ENCODE results near the gene PTPRN2. TPM values are rescaled to one million over a fixed set of nuclear protein-coding genes. Genes with fewer than 3 reads are reported as not detected.

Gene PTPRN2
- total and polyA plus RNA-seq, 4 donors = 18.1 to 69.9 (median 50.4) TPM

- H3K36me3 ChIP-seq (ENCODE audit: control insufficient read depth, insufficient read depth, low read length) = peaks cover 33% of the 10 kb centered on the region
- no peak overlapping the region for H3K4me3 ChIP-seq (ENCODE audit: low read depth, low read length)
- no peaks in the 10 kb centered on the region for H3K9me3 ChIP-seq (ENCODE audit: control insufficient read depth, insufficient read depth, low read length)
- WGBS (ENCODE audit: insufficient coverage) = 98% methylated on average over 15 of the region's 21 CpGs
- peaks cover 33% of the 10 kb centered on the region for H3K4me1 ChIP-seq (ENCODE audit: control insufficient read depth, insufficient read depth, low read length)
- no peaks in the 10 kb centered on the region for H3K27me3 ChIP-seq (ENCODE audit: control insufficient read depth, insufficient read depth, low read length)
- no peak for DNase-seq (ENCODE audit: low read depth in 4 of 6, low spot score in 6 of 6)
- H3K27ac ChIP-seq (ENCODE audit: low read depth, low read length) = no peak overlapping the region
Observed at GRCh38 chr7:158070222-158070920, 517.3 kb downstream of the PTPRN2 start.

- 95% methylated on average over 8 of the region's 9 CpGs for WGBS (ENCODE audit: insufficient coverage)
- H3K27me3 ChIP-seq (ENCODE audit: control insufficient read depth, insufficient read depth, low read length) = no peaks in the 10 kb centered on the region
Observed at GRCh38 chr7:158068853-158069252, 518.8 kb downstream of the PTPRN2 start.

GRCh38 chr7:158067931-158068482 is 519.6 kb downstream of the PTPRN2 start:
- no peaks in the 10 kb centered on the region for H3K9me3 ChIP-seq (ENCODE audit: control insufficient read depth, insufficient read depth, low read length)
- WGBS (ENCODE audit: insufficient coverage) = 94% methylated on average over 14 of the region's 14 CpGs
- no peak for DNase-seq (ENCODE audit: low read depth in 4 of 6, low spot score in 6 of 6)
- peaks cover 20% of the 10 kb centered on the region for H3K4me1 ChIP-seq (ENCODE audit: control insufficient read depth, insufficient read depth, low read length)
- H3K36me3 ChIP-seq (ENCODE audit: control insufficient read depth, insufficient read depth, low read length) = peaks cover 30% of the 10 kb centered on the region
- no peak overlapping the region for H3K27ac ChIP-seq (ENCODE audit: low read depth, low read length)
- no peak overlapping the region for H3K4me3 ChIP-seq (ENCODE audit: low read depth, low read length)
- H3K27me3 ChIP-seq (ENCODE audit: control insufficient read depth, insufficient read depth, low read length) = no peaks in the 10 kb centered on the region

More at GRCh38 chr7:158068853-158069252, 518.8 kb downstream of the PTPRN2 start:
- H3K4me3 ChIP-seq (ENCODE audit: low read depth, low read length) = no peak overlapping the region
- peaks cover 26% of the 10 kb centered on the region for H3K4me1 ChIP-seq (ENCODE audit: control insufficient read depth, insufficient read depth, low read length)
- H3K9me3 ChIP-seq (ENCODE audit: control insufficient read depth, insufficient read depth, low read length) = no peaks in the 10 kb centered on the region
- peaks cover 30% of the 10 kb centered on the region for H3K36me3 ChIP-seq (ENCODE audit: control insufficient read depth, insufficient read depth, low read length)
- DNase-seq (ENCODE audit: low read depth in 4 of 6, low spot score in 6 of 6) = no peak
- no peak overlapping the region for H3K27ac ChIP-seq (ENCODE audit: low read depth, low read length)

GRCh38 chr7:158067219-158067930 is 520.2 kb downstream of the PTPRN2 start:
- H3K4me3 ChIP-seq (ENCODE audit: low read depth, low read length) = no peak overlapping the region
- no peak for DNase-seq (ENCODE audit: low read depth in 4 of 6, low spot score in 6 of 6)
- H3K4me1 ChIP-seq (ENCODE audit: control insufficient read depth, insufficient read depth, low read length) = peaks cover 20% of the 10 kb centered on the region
- WGBS (ENCODE audit: insufficient coverage) = 73% methylated on average over 28 of the region's 28 CpGs
- no peaks in the 10 kb centered on the region for H3K27me3 ChIP-seq (ENCODE audit: control insufficient read depth, insufficient read depth, low read length)
- H3K9me3 ChIP-seq (ENCODE audit: control insufficient read depth, insufficient read depth, low read length) = no peaks in the 10 kb centered on the region
- H3K27ac ChIP-seq (ENCODE audit: low read depth, low read length) = no peak overlapping the region
- H3K36me3 ChIP-seq (ENCODE audit: control insufficient read depth, insufficient read depth, low read length) = peaks cover 34% of the 10 kb centered on the region

GRCh38 chr7:158066085-158066484 is 521.5 kb downstream of the PTPRN2 start:
- H3K9me3 ChIP-seq (ENCODE audit: control insufficient read depth, insufficient read depth, low read length) = no peaks in the 10 kb centered on the region
- WGBS (ENCODE audit: insufficient coverage) = 83% methylated on average over 4 of the region's 4 CpGs
- H3K4me1 ChIP-seq (ENCODE audit: control insufficient read depth, insufficient read depth, low read length) = peaks cover 25% of the 10 kb centered on the region

GRCh38 chr7:158065340-158065739 is 522.3 kb downstream of the PTPRN2 start:
- Histone ChIP-seq H3K9me3 (ENCODE audit: control insufficient read depth, insufficient read depth, low read length) (no peaks in the 10 kb centered on the region), H3K4me3 (ENCODE audit: low read depth, low read length) (no peak overlapping the region)
- WGBS (ENCODE audit: insufficient coverage) = 84% methylated on average over 8 of the region's 12 CpGs

More at GRCh38 chr7:158066085-158066484, 521.5 kb downstream of the PTPRN2 start:
- Histone ChIP-seq H3K27ac (ENCODE audit: low read depth, low read length) (no peak overlapping the region), H3K36me3 (ENCODE audit: control insufficient read depth, insufficient read depth, low read length) (peaks cover 29% of the 10 kb centered on the region), H3K4me3 (ENCODE audit: low read depth, low read length) (no peak overlapping the region), H3K27me3 (ENCODE audit: control insufficient read depth, insufficient read depth, low read length) (no peaks in the 10 kb centered on the region)
- DNase-seq (ENCODE audit: low read depth in 4 of 6, low spot score in 6 of 6) = no peak

GRCh38 chr7:158064631-158065030 is 523.0 kb downstream of the PTPRN2 start:
- WGBS (ENCODE audit: insufficient coverage) = 80% methylated on average over 1 of the region's 4 CpGs
- peaks cover 17% of the 10 kb centered on the region for H3K36me3 ChIP-seq (ENCODE audit: control insufficient read depth, insufficient read depth, low read length)
- no peak overlapping the region for H3K27ac ChIP-seq (ENCODE audit: low read depth, low read length)
- H3K4me1 ChIP-seq (ENCODE audit: control insufficient read depth, insufficient read depth, low read length) = peaks cover 29% of the 10 kb centered on the region
- DNase-seq (ENCODE audit: low read depth in 4 of 6, low spot score in 6 of 6) = no peak
- no peaks in the 10 kb centered on the region for H3K9me3 ChIP-seq (ENCODE audit: control insufficient read depth, insufficient read depth, low read length)
- no peak overlapping the region for H3K4me3 ChIP-seq (ENCODE audit: low read depth, low read length)
- no peaks in the 10 kb centered on the region for H3K27me3 ChIP-seq (ENCODE audit: control insufficient read depth, insufficient read depth, low read length)

More at GRCh38 chr7:158065340-158065739, 522.3 kb downstream of the PTPRN2 start:
- Histone ChIP-seq H3K36me3 (ENCODE audit: control insufficient read depth, insufficient read depth, low read length) (peaks cover 22% of the 10 kb centered on the region), H3K27me3 (ENCODE audit: control insufficient read depth, insufficient read depth, low read length) (no peaks in the 10 kb centered on the region), H3K27ac (ENCODE audit: low read depth, low read length) (no peak overlapping the region), H3K4me1 (ENCODE audit: control insufficient read depth, insufficient read depth, low read length) (peaks cover 29% of the 10 kb centered on the region)
- no peak for DNase-seq (ENCODE audit: low read depth in 4 of 6, low spot score in 6 of 6)

- 70% methylated on average over 13 of the region's 17 CpGs for WGBS (ENCODE audit: insufficient coverage)
- peaks cover 17% of the 10 kb centered on the region for H3K36me3 ChIP-seq (ENCODE audit: control insufficient read depth, insufficient read depth, low read length)
- no peaks in the 10 kb centered on the region for H3K27me3 ChIP-seq (ENCODE audit: control insufficient read depth, insufficient read depth, low read length)
- DNase-seq (ENCODE audit: low read depth in 4 of 6, low spot score in 6 of 6) = no peak
- peaks cover 29% of the 10 kb centered on the region for H3K4me1 ChIP-seq (ENCODE audit: control insufficient read depth, insufficient read depth, low read length)
- no peak overlapping the region for H3K27ac ChIP-seq (ENCODE audit: low read depth, low read length)
- H3K4me3 ChIP-seq (ENCODE audit: low read depth, low read length) = no peak overlapping the region
- no peaks in the 10 kb centered on the region for H3K9me3 ChIP-seq (ENCODE audit: control insufficient read depth, insufficient read depth, low read length)
Observed at GRCh38 chr7:158063850-158064610, 523.6 kb downstream of the PTPRN2 start.

- no peaks in the 10 kb centered on the region for H3K9me3 ChIP-seq (ENCODE audit: control insufficient read depth, insufficient read depth, low read length)
- peaks cover 25% of the 10 kb centered on the region for H3K4me1 ChIP-seq (ENCODE audit: control insufficient read depth, insufficient read depth, low read length)
- H3K4me3 ChIP-seq (ENCODE audit: low read depth, low read length) = no peak overlapping the region
- H3K27ac ChIP-seq (ENCODE audit: low read depth, low read length) = no peak overlapping the region
- DNase-seq (ENCODE audit: low read depth in 4 of 6, low spot score in 6 of 6) = no peak
- H3K27me3 ChIP-seq (ENCODE audit: control insufficient read depth, insufficient read depth, low read length) = no peaks in the 10 kb centered on the region
- WGBS (ENCODE audit: insufficient coverage) = 97% methylated on average over 20 of the region's 20 CpGs
- peaks cover 13% of the 10 kb centered on the region for H3K36me3 ChIP-seq (ENCODE audit: control insufficient read depth, insufficient read depth, low read length)
Observed at GRCh38 chr7:158062661-158063060, 525.0 kb downstream of the PTPRN2 start.
